Motor neuron (in vitro differentiated cells): Measurements from ENCODE around the gene CACNA1E. TPM values are rescaled to one million over a fixed set of nuclear protein-coding genes. Genes with fewer than 3 reads are reported as not detected.

ENCODE experiments used
- ATAC-seq, 8 experiments: fragments of 200-7000 bp; cut with Tn5 transposase; replicated peaks in 6 of 8; 2 replicates each; pipeline ENCODE4 v1.8.0; 2021; ENCODE audit warnings: mild to moderate bottlenecking in 8 of 8, moderate library complexity in 8 of 8
- H3K27ac ChIP-seq, 2 donors: fragments of 250-450 bp; sonication (Bioruptor Pico); 2 replicates each; pipeline ENCODE4 v1.9.0; 2021; ENCODE audit warnings: antibody characterized with exemption in 2 of 2, mild to moderate bottlenecking in 2 of 2, moderate library complexity in 1 of 2
- H3K4me1 ChIP-seq, 2 donors: fragments of 250-450 bp; sonication (Bioruptor Pico); replicated peaks in 1 of 2; 2 replicates each; pipeline ENCODE4 v1.6.1; 2021; ENCODE audit warnings: antibody characterized with exemption in 2 of 2, mild to moderate bottlenecking in 2 of 2, moderate library complexity in 1 of 2
- H3K4me3 ChIP-seq, 5 donors: fragments of 250-450 bp; sonication (Bioruptor Pico); 2 replicates each; pipeline ENCODE4 v1.9.0; 2021; ENCODE audit warnings: antibody characterized with exemption in 5 of 5, mild to moderate bottlenecking in 5 of 5, moderate library complexity in 4 of 5
- WGBS, 10 experiments: fragments of 450-650 bp; shearing (Covaris generic); methylation state at CpG; one replicate each; pipeline ENCODE4 v1.0.0; 2022; 5-methylcytosine and 5-hydroxymethylcytosine counted together
- in situ Hi-C, 9 experiments: fragments of 400-800 bp; cut with MboI; loops; one replicate each; pipeline ENCODE4 v1.15.0; 2021; ENCODE audit warnings: low sequenced_read_pairs in 9 of 9, low pct_unique_long_range_greater_than_20kb in 2 of 9; ENCODE audit not compliant: unreplicated experiment in 9 of 9
- total RNA-seq, 8 experiments: library from RNA; unstranded; fragments of 300-600 nt; gene quantifications; 2 replicates each; pipeline versions ENCODE4 v1.2.3 to v1.2.4, GENCODE V29; 2022

The CACNA1E gene
- total RNA-seq, 8 experiments from 2014 or later: 0.10 to 19.4 (median 6.8) TPM

- Histone ChIP-seq H3K4me3 (no peak overlapping the region), H3K4me1 (peaks cover 0 to 16% of the 10 kb centered on the region in 2 donors), H3K27ac (no peak overlapping the region)
- in situ Hi-C loops: no loop called here
- ATAC-seq: peak in 4 of 8 experiments; percentile 50 to 86 (median 68)
- WGBS, 10 experiments: 0 to 79% (median 20%) methylated on average over 1 to 5 of the region's 5 CpGs; no CpG with 5 or more reads in 3 of the 10 experiments
Observed at GRCh38 chr1:181659321-181659957, 176.1 kb downstream of the CACNA1E start.

- WGBS, 10 experiments: 0 to 100% (median 79%) methylated on average over 1 to 3 of the region's 3 CpGs
- no peak for ATAC-seq
- Histone ChIP-seq H3K4me1 (peaks cover 0 to 16% of the 10 kb centered on the region in 2 donors), H3K4me3 (no peak overlapping the region), H3K27ac (no peak overlapping the region)
- in situ Hi-C loops: no loop called here
Observed at GRCh38 chr1:181660621-181661020, 177.3 kb downstream of the CACNA1E start.

GRCh38 chr1:181661569-181661968 lies 178.3 kb downstream of the CACNA1E start:
- ATAC-seq: no peak
- Histone ChIP-seq H3K4me3 (no peak overlapping the region), H3K4me1 (peaks cover 0 to 16% of the 10 kb centered on the region in 2 donors), H3K27ac (no peak overlapping the region)
- in situ Hi-C loops: no loop called here
- 60 to 100% (median 100%) methylated on average over 1 of the region's 1 CpG; no CpG with 5 or more reads in 5 of the 10 experiments for WGBS, 10 experiments

- no peak for ATAC-seq
- Histone ChIP-seq H3K4me3 (no peak overlapping the region), H3K4me1 (peaks cover 0 to 16% of the 10 kb centered on the region in 2 donors), H3K27ac (no peak overlapping the region)
- in situ Hi-C loops: no loop called here
Observed at GRCh38 chr1:181662606-181663005, 179.3 kb downstream of the CACNA1E start.

GRCh38 chr1:181664543-181664942 lies 181.2 kb downstream of the CACNA1E start:
- H3K4me3 ChIP-seq: no peak overlapping the region
- peaks cover 0 to 4% of the 10 kb centered on the region in 2 donors for H3K4me1 ChIP-seq
- in situ Hi-C loops: no loop called here
- H3K27ac ChIP-seq: no peak overlapping the region
- WGBS, 10 experiments: 0 to 100% (median 73%) methylated on average over 1 to 2 of the region's 2 CpGs; no CpG with 5 or more reads in 2 of the 10 experiments
- no peak for ATAC-seq

GRCh38 chr1:181669246-181669645 lies 185.9 kb downstream of the CACNA1E start:
- Histone ChIP-seq H3K27ac (no peak overlapping the region), H3K4me1 (no peaks in the 10 kb centered on the region), H3K4me3 (no peak overlapping the region)
- in situ Hi-C loops: no loop called here
- 7 to 100% (median 67%) methylated on average over 1 to 6 of the region's 6 CpGs; no CpG with 5 or more reads in 1 of the 10 experiments for WGBS, 10 experiments
- peak in 3 of 8 experiments; percentile 45 to 78 (median 70) for ATAC-seq

- no peak for ATAC-seq
Observed at GRCh38 chr1:181674617-181675016, 191.3 kb downstream of the CACNA1E start.

GRCh38 chr1:181675091-181675917 lies 192.0 kb downstream of the CACNA1E start:
- in situ Hi-C loops: loop anchor here in 2 of 9 experiments (25.0 kb wide), 2 partner anchors 88 to 188 kb away; partner anchors contain the start of gene CACNA1E (in 1 of the 2)
- H3K27ac ChIP-seq: no peak overlapping the region
- H3K4me1 ChIP-seq: peaks cover 7 to 16% of the 10 kb centered on the region in 2 donors
- ATAC-seq: peak in 5 of 8 experiments; percentile 61 to 84 (median 76)
- WGBS, 10 experiments: 0 to 85% (median 47%) methylated on average over 3 to 10 of the region's 10 CpGs
- H3K4me3 ChIP-seq: no peak overlapping the region

More at GRCh38 chr1:181674617-181675016, 191.3 kb downstream of the CACNA1E start:
- in situ Hi-C loops: loop anchor here in 2 of 9 experiments (25.0 kb wide), 2 partner anchors 87 to 187 kb away; partner anchors contain the start of gene CACNA1E (in 1 of the 2)
- Histone ChIP-seq H3K4me1 (peaks cover 7 to 16% of the 10 kb centered on the region in 2 donors), H3K4me3 (no peak overlapping the region), H3K27ac (no peak overlapping the region)
- 0 to 94% (median 40%) methylated on average over 1 to 3 of the region's 3 CpGs; no CpG with 5 or more reads in 5 of the 10 experiments for WGBS, 10 experiments

GRCh38 chr1:181675918-181676190 lies 192.5 kb downstream of the CACNA1E start:
- H3K27ac ChIP-seq: no peak overlapping the region
- in situ Hi-C loops: loop anchor here in 2 of 9 experiments (25.0 kb wide), 2 partner anchors 89 to 189 kb away; partner anchors contain the start of gene CACNA1E (in 1 of the 2)
- H3K4me1 ChIP-seq: peaks cover 7 to 16% of the 10 kb centered on the region in 2 donors
- H3K4me3 ChIP-seq: no peak overlapping the region
- WGBS, 10 experiments: 0 to 43% (median 21%) methylated on average over 1 to 4 of the region's 5 CpGs; no CpG with 5 or more reads in 2 of the 10 experiments
- ATAC-seq: peak in 2 of 8 experiments; percentile 59 to 74

GRCh38 chr1:181676269-181676668 lies 193.0 kb downstream of the CACNA1E start:
- in situ Hi-C loops: loop anchor here in 2 of 9 experiments (25.0 kb wide), 2 partner anchors 89 to 189 kb away; partner anchors contain the start of gene CACNA1E (in 1 of the 2)
- peak; percentile 63 to 86 (median 71) for ATAC-seq
- WGBS, 10 experiments: 3 to 83% (median 41%) methylated on average over 2 to 6 of the region's 6 CpGs
- H3K27ac ChIP-seq: no peak overlapping the region
- peaks cover 7 to 16% of the 10 kb centered on the region in 2 donors for H3K4me1 ChIP-seq
- H3K4me3 ChIP-seq: no peak overlapping the region

GRCh38 chr1:181680332-181680731 lies 197.0 kb downstream of the CACNA1E start:
- ATAC-seq: peak in 2 of 8 experiments; percentile 38 to 67
- in situ Hi-C loops: loop anchor here in 2 of 9 experiments (25.0 kb wide), 2 partner anchors 93 to 193 kb away; partner anchors contain the start of gene CACNA1E (in 1 of the 2)
- 21 to 100% (median 91%) methylated on average over 3 to 11 of the region's 11 CpGs; no CpG with 5 or more reads in 2 of the 10 experiments for WGBS, 10 experiments
- no peak overlapping the region for H3K27ac ChIP-seq
- H3K4me1 ChIP-seq: peaks cover 5 to 9% of the 10 kb centered on the region in 2 donors
- H3K4me3 ChIP-seq: no peak overlapping the region

- Histone ChIP-seq H3K27ac (no peak overlapping the region), H3K4me3 (no peak overlapping the region), H3K4me1 (peaks cover 3 to 5% of the 10 kb centered on the region in 2 donors)
- 0 to 83% (median 63%) methylated on average over 1 to 7 of the region's 7 CpGs; no CpG with 5 or more reads in 2 of the 10 experiments for WGBS, 10 experiments
- in situ Hi-C loops: loop anchor here in 2 of 9 experiments (25.0 kb wide), 2 partner anchors 94 to 194 kb away; partner anchors contain the start of gene CACNA1E (in 1 of the 2)
- peak in 1 of 8 experiments; percentile 18 for ATAC-seq
Observed at GRCh38 chr1:181680871-181681270, 197.6 kb downstream of the CACNA1E start.
